ENCODE data around the gene PINLYP. TPM values are rescaled to one million over a fixed set of nuclear protein-coding genes. Genes with fewer than 3 reads are reported as not detected.

Gene PINLYP
- total and polyA plus RNA-seq, 7 donors: 0.66 to 1.3 (median 0.88) TPM; not detected in 1

- intact Hi-C loops (cut with DNase I): no loop called here
- TF ChIP-seq CTCF (IDR thresholded peaks at IDR 0.05): no peak
- peaks cover 7 to 57% of the 10 kb centered on the region in 2 donors for H3K36me3 ChIP-seq (ENCODE audit: insufficient read depth in 1 of 2, low read depth in 1 of 2)
- peaks cover 7% of the 10 kb centered on the region for H3K4me1 ChIP-seq
- H3K9me3 ChIP-seq: no peaks in the 10 kb centered on the region
- DNase-seq (no peak), ATAC-seq (no peak)
- H3K27me3 ChIP-seq (ENCODE audit: insufficient read depth in 3 of 3, low read length in 2 of 3): no peaks in the 10 kb centered on the region
- no peak overlapping the region for H3K4me3 ChIP-seq
- H3K27ac ChIP-seq: no peak overlapping the region
- 80 to 87% (median 82%) methylated on average over 5 of the region's 5 CpGs for WGBS, 3 donors
Measured at GRCh38 chr19:43589277-43589676, 13.7 kb downstream of the PINLYP start.

- DNase-seq (no peak), ATAC-seq (no peak)
- intact Hi-C loops (cut with DNase I): loop anchor here in 1 of 2 donors (10.0 kb wide), 1 partner anchor 55 kb away; the partner anchor contains the start of gene ZNF575
Measured at GRCh38 chr19:43589678-43590077, 14.1 kb downstream of the PINLYP start.

GRCh38 chr19:43591904-43592772, 16.5 kb downstream of the PINLYP start:
- Histone ChIP-seq H3K27ac (no peak overlapping the region), H3K4me3 (no peak overlapping the region), H3K27me3 (ENCODE audit: insufficient read depth in 3 of 3, low read length in 2 of 3) (no peaks in the 10 kb centered on the region), H3K36me3 (ENCODE audit: insufficient read depth in 1 of 2, low read depth in 1 of 2) (peaks cover 7 to 57% of the 10 kb centered on the region in 2 donors), H3K4me1 (peaks cover 20% of the 10 kb centered on the region), H3K9me3 (no peaks in the 10 kb centered on the region)
- 93 to 94% (median 94%) methylated on average over 61 to 63 of the region's 63 CpGs for WGBS, 3 donors
- ATAC-seq: no peak
- intact Hi-C loops (cut with DNase I): loop anchor here (2.0 to 10.0 kb wide), 2 partner anchors 13 to 57 kb away; partner anchors contain the start of gene ZNF575 (in 1 of the 2)
- no peak for DNase-seq
- no peak for TF ChIP-seq CTCF (IDR thresholded peaks at IDR 0.05)

More at GRCh38 chr19:43589678-43590077, 14.1 kb downstream of the PINLYP start:
- H3K4me3 ChIP-seq: no peak overlapping the region
- WGBS, 3 donors: 78 to 91% (median 82%) methylated on average over 6 of the region's 6 CpGs
- no peaks in the 10 kb centered on the region for H3K9me3 ChIP-seq
- no peak overlapping the region for H3K27ac ChIP-seq
- no peak for TF ChIP-seq CTCF (IDR thresholded peaks at IDR 0.05)
- H3K27me3 ChIP-seq (ENCODE audit: insufficient read depth in 3 of 3, low read length in 2 of 3): no peaks in the 10 kb centered on the region
- peaks cover 11% of the 10 kb centered on the region for H3K4me1 ChIP-seq
- peaks cover 7 to 57% of the 10 kb centered on the region in 2 donors for H3K36me3 ChIP-seq (ENCODE audit: insufficient read depth in 1 of 2, low read depth in 1 of 2)

GRCh38 chr19:43592800-43593350, 17.3 kb downstream of the PINLYP start:
- intact Hi-C loops (cut with DNase I): loop anchor here (2.0 to 10.0 kb wide), 2 partner anchors 14 to 58 kb away; partner anchors contain the start of gene ZNF575 (in 1 of the 2)
- peaks cover 26% of the 10 kb centered on the region for H3K4me1 ChIP-seq
- WGBS, 3 donors: 94% methylated on average over 37 of the region's 37 CpGs

More at GRCh38 chr19:43592800-43593350, 17.3 kb downstream of the PINLYP start:
- peaks cover 7 to 57% of the 10 kb centered on the region in 2 donors for H3K36me3 ChIP-seq (ENCODE audit: insufficient read depth in 1 of 2, low read depth in 1 of 2)
- ATAC-seq (no peak), DNase-seq (no peak)
- H3K27me3 ChIP-seq (ENCODE audit: insufficient read depth in 3 of 3, low read length in 2 of 3): no peaks in the 10 kb centered on the region
- H3K27ac ChIP-seq: no peak overlapping the region
- H3K4me3 ChIP-seq: no peak overlapping the region
- H3K9me3 ChIP-seq: no peaks in the 10 kb centered on the region
- TF ChIP-seq CTCF (IDR thresholded peaks at IDR 0.05): no peak
